Measurements from ENCODE around the gene PDZD4. TPM values are rescaled to one million over a fixed set of nuclear protein-coding genes. Genes with fewer than 3 reads are reported as not detected.

The PDZD4 gene
- total and polyA plus RNA-seq, 8 donors, result 2.1 to 11.1 (median 5.2) TPM

- DNase-seq, result no peak
- Histone ChIP-seq H3K4me1 (no peaks in the 10 kb centered on the region), H3K9me3 (no peaks in the 10 kb centered on the region), H3K27ac (no peak overlapping the region), H3K27me3 (peaks cover 0 to 36% (median 14%) of the 10 kb centered on the region in 3 donors), H3K36me3 (no peaks in the 10 kb centered on the region), H3K4me3 (no peak overlapping the region)
- 23 to 40% (median 32%) methylated on average over 6 of the region's 6 CpGs for WGBS, 5 donors
- intact Hi-C loops (cut with DNase I; ENCODE audit: low total_unique reads), result no loop called here
- TF ChIP-seq POLR2A (IDR thresholded peaks at IDR 0.05) (no peak), EP300 (IDR thresholded peaks at IDR 0.05) (no peak), POLR2AphosphoS5 (IDR thresholded peaks at IDR 0.05) (no peak), CTCF (IDR thresholded peaks at IDR 0.05) (no peak)
Measured at GRCh38 chrX:153844509-153845082, 14.3 kb upstream of the PDZD4 start.

GRCh38 chrX:153836921-153837320 lies 6.6 kb upstream of the PDZD4 start:
- Histone ChIP-seq H3K27ac (no peak overlapping the region), H3K4me1 (no peaks in the 10 kb centered on the region), H3K9me3 (peaks cover 0 to 3% (median 0%) of the 10 kb centered on the region in 4 donors), H3K27me3 (peaks cover 0 to 26% (median 10%) of the 10 kb centered on the region in 3 donors), H3K4me3 (no peak overlapping the region), H3K36me3 (no peaks in the 10 kb centered on the region)
- DNase-seq, result no peak
- intact Hi-C loops (cut with DNase I; ENCODE audit: low total_unique reads), result no loop called here
- 90 to 93% (median 92%) methylated on average over 5 to 6 of the region's 6 CpGs for WGBS, 5 donors
- no peak for TF ChIP-seq POLR2AphosphoS5 (IDR thresholded peaks at IDR 0.05)
- TF ChIP-seq POLR2A (IDR thresholded peaks at IDR 0.05), result no peak
- no peak for TF ChIP-seq EP300 (IDR thresholded peaks at IDR 0.05)
- TF ChIP-seq CTCF (IDR thresholded peaks at IDR 0.05), result no peak

GRCh38 chrX:153832728-153833127 lies 2.4 kb upstream of the PDZD4 start:
- no peaks in the 10 kb centered on the region for H3K36me3 ChIP-seq
- TF ChIP-seq EP300 (IDR thresholded peaks at IDR 0.05) (no peak), POLR2AphosphoS5 (IDR thresholded peaks at IDR 0.05) (no peak), POLR2A (IDR thresholded peaks at IDR 0.05) (no peak), CTCF (IDR thresholded peaks at IDR 0.05) (no peak)
- DNase-seq, result no peak
- intact Hi-C loops (cut with DNase I; ENCODE audit: low total_unique reads), result no loop called here
- H3K27me3 ChIP-seq, result peaks cover 0 to 52% (median 43%) of the 10 kb centered on the region in 3 donors
- H3K27ac ChIP-seq, result no peak overlapping the region
- peaks cover 4 to 25% (median 24%) of the 10 kb centered on the region in 4 donors for H3K4me1 ChIP-seq
- H3K9me3 ChIP-seq, result peaks cover 0 to 25% (median 5%) of the 10 kb centered on the region in 4 donors
- H3K4me3 ChIP-seq, result no peak overlapping the region
- WGBS, 5 donors, result 69 to 91% (median 79%) methylated on average over 7 to 10 of the region's 10 CpGs

GRCh38 chrX:153831429-153832150 lies 1.2 kb upstream of the PDZD4 start:
- 56 to 63% (median 62%) methylated on average over 20 to 23 of the region's 23 CpGs for WGBS, 5 donors
- DNase-seq, result no peak

More at GRCh38 chrX:153831429-153832150, 1.2 kb upstream of the PDZD4 start:
- intact Hi-C loops (cut with DNase I; ENCODE audit: low total_unique reads), result no loop called here
- no peak overlapping the region for H3K4me3 ChIP-seq
- no peaks in the 10 kb centered on the region for H3K36me3 ChIP-seq
- peaks cover 0 to 26% (median 5%) of the 10 kb centered on the region in 4 donors for H3K9me3 ChIP-seq
- no peak for TF ChIP-seq EP300 (IDR thresholded peaks at IDR 0.05)
- peaks cover 0 to 52% (median 43%) of the 10 kb centered on the region in 3 donors for H3K27me3 ChIP-seq
- peaks cover 4 to 25% (median 24%) of the 10 kb centered on the region in 4 donors for H3K4me1 ChIP-seq
- H3K27ac ChIP-seq, result no peak overlapping the region

Data from stomach (tissue), 9 donors.